Fibroblast of peridontal ligament (primary cell): Measurements from ENCODE around the gene ACTR1A.
"Not testable (repeated sequence)": the region's sequence is repeated elsewhere in the genome, so short reads cannot be mapped to it uniquely, and the experiment has no call there.

Experiments used
- DNase-seq: peaks from one replicate; pipeline ENCODE4 v3.0.0-alpha.2; 2010; ENCODE audit errors: extremely low read depth

ACTR1A gene

DNA sequence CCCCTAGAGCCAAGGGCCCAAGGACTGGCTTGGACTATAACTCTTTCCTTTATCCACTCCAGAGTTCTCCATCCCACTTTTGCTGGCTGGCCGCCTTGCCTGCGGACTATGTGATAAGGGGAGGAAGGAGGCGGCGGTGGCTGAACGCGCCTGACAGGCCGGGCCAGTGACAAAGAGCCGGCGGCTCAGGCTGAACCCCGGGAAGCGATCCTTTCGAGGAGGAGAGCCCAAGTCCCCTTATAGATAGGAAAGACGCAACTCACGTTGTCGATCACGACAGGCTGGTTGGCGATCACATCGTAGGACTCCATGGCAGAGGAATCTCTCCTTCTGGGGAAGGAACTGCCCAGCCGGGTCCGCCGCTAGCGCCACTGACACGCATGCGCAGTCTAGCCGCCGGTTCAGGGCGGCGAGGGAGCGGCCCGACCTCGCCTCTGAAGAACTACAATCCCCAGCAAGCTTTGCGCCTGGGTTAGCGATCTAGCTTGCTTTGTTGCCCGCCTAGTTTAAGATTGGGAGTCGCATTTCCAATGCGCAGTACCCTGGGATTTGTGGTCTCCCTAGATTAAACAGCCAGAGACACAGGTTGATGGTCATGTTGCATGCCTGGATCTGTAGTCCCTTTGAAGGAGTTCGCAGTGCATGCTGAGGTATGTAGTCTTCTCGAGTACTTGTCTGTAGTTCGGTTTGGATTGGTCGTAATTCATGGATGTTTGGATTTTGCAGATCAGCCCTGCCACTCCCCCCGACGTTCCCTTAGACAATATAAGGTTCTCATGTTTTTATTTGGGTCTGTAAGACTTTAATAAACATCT is at the start of gene ACTR1A:
ACTR1A (minus strand) TSS at position 376 of the 815 bp plus-strand sequence; CDS start at position 311, 65 bp downstream.
- DNase-seq, result peak; percentile 99

GRCh38 chr10:102550636-102551210 is 48.2 kb upstream of the ACTR1A start:
- no peak for DNase-seq

GRCh38 chr10:102549549-102549948 is 47.0 kb upstream of the ACTR1A start:
- DNase-seq, result peak; percentile 55

DNA sequence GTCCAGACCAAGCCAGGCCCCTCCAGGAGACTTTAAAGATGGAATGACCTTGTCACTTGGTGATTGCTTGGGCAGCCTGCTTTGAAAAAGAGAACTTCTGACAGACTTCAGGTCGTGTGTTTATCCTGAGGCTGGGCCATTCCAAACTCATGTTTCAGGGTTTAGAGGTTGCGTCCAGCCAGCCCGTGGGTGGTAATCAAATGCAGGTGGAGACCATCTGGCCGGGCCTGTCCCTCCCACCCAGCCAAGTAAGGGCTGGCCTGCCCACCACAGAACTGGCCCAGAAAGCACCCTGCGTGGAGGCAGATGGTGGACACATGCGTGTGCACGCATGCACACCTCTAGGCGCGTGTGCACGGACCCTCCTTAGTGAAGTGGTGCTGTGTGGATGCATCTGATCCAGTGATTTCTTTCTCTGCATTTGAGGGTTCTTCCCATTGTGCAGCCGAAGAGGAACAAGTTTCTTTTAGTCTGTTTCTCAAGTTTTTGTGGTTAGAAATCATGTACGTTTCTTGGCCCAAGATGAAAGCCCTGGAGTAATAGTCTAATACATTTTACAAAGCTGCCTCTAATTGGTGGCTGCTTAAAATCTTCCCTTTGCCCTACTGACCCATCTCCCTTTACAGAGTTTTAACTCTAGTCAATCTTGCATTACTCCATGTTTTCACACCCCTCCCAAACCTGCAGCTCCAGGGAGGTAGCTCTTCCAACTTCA is 44.3 kb upstream of the ACTR1A start:
- peak; percentile 77 for DNase-seq

DNA sequence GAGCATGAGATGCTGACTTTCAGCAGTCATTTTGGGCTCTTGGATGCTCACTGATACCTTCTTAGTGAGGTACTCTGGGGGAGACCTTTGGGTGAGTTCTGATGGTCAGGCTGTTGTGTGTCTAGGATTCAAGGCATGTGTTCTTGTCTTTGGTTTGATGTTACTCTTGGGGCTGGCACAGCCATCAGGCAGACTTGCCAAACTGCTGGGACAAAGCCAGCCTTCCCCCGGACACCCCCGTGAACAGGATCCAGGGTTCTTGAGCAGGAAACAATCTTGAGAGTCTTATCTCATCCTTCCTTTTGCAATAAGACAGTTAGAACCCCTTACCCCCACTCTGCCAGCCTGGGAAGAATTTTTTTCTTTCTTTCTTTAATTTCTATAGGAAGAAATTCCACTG is 43.5 kb upstream of the ACTR1A start:
- no peak for DNase-seq

DNA sequence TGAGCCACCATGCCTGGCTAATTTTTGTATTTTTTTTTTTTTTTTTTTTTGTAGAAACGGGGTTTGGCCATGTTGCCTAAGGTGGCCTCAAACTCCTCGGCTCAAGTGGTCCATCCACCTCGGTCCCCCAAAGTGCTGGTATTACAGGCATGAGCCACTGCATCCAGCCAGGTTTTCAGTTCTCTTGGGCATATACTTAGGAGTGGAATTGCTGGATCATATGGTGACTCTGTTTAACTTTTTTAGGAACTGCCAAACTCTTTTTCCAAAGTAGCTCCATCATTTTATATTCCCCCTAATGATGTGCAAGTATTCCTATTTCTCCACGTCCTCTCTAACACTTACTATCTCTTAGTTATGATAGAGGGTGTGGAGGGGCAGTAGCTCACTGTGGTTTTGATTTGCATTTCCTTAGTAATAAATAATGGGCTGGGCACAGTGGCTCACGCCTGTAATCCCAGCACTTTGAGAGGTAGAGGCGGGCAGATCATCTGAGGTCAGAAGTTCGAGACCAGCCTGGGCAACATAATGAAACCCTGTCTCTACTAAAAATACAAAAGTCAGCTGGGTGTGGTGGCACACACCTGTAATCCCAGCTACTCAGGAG is 42.9 kb upstream of the ACTR1A start:
- no peak for DNase-seq

GRCh38 chr10:102542800-102543418 is 40.4 kb upstream of the ACTR1A start:
- peak; percentile 69 for DNase-seq

DNA sequence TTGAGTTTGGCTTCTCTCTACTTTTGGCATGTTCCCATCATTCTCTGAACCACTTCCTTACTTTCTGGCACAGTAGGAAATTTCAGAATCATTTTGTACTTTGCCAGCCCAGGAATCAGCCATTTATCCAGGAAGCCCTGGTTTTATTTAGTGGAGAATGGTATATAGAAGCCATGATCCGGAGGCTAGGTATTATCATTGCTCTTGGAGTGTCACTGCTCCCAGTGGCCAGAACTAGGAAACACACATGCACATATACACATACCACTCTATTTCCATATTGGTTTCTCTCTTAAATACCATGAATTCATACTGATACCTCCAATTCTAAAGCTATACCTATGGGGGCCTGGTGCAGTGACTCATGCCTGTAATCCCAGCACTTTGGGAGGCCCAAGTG is 37.5 kb upstream of the ACTR1A start:
- peak; percentile 27 for DNase-seq

- DNase-seq, result no peak
Measured at GRCh38 chr10:102538811-102539210, 36.3 kb upstream of the ACTR1A start.

DNA sequence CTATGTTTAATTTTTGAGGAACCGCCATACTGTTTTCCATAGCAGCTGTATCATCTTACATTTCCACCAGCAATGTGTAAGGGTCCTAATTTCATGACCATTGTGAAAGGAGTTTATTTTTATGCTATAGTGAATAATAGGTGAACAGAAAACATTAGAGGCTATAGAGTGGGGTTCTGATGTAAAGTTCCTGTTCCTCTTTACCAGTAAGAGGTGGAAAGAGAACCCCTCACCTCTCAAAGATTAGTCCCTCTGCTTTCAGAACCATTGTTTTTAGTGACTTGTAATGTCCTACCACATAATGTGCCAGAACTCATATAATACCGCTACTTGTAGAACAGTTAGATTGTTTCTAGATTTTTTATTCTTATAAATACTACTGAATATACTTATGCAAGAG is 35.4 kb upstream of the ACTR1A start:
- DNase-seq, result no peak

- DNase-seq, result no peak
Measured at GRCh38 chr10:102537367-102537766, 34.9 kb upstream of the ACTR1A start.

GRCh38 chr10:102535481-102536147 is 33.1 kb upstream of the ACTR1A start:
- no peak for DNase-seq

- DNase-seq, result not testable (repeated sequence)
Measured at GRCh38 chr10:102534966-102535365, 32.5 kb upstream of the ACTR1A start.

GRCh38 chr10:102534333-102534732 is 31.8 kb upstream of the ACTR1A start:
- DNase-seq, result no peak

GRCh38 chr10:102527546-102527945 is 25.0 kb upstream of the ACTR1A start:
- peak; percentile 8 for DNase-seq

- no peak for DNase-seq
Measured at GRCh38 chr10:102524746-102525145, 22.2 kb upstream of the ACTR1A start.

DNA sequence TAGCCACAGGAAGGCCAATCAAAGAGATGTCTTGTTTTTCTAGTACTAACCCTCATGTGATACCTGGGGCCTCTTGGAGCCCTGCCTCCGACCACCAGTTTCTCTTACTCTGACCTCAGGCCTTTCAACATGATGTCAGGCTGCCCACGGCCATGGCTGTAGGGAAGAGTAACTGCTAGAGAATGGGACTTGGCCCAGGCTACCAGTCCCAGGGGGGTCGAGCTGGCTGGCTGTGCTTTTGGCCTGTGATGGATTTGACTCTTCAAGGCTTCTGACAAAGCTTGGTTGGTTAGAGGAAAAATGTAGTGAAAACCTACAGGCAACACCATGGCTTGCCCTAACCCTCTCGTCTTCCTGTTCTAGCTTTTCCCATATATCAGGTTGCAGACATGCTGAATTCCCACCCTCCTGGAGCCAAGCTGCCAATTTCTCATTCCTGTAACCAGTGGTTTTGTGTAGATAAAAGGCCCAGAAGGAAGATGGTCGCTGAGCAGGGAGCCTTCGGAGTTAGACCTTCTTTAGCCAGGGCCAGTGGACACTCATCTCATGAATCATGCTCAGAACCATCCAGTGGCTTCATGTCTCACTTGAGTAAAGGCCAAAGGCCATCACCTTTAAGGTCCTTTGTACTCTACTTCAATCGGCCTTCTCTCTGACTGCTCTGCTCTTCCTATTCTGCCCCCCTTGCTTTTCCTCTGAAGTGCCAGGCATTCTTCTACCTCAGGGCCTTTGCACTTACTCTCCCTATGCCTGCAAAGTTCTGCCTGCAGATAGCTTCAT is 20.9 kb upstream of the ACTR1A start:
- peak; percentile 91 for DNase-seq

GRCh38 chr10:102522874-102523249 is 20.4 kb upstream of the ACTR1A start:
- DNase-seq, result no peak

DNA sequence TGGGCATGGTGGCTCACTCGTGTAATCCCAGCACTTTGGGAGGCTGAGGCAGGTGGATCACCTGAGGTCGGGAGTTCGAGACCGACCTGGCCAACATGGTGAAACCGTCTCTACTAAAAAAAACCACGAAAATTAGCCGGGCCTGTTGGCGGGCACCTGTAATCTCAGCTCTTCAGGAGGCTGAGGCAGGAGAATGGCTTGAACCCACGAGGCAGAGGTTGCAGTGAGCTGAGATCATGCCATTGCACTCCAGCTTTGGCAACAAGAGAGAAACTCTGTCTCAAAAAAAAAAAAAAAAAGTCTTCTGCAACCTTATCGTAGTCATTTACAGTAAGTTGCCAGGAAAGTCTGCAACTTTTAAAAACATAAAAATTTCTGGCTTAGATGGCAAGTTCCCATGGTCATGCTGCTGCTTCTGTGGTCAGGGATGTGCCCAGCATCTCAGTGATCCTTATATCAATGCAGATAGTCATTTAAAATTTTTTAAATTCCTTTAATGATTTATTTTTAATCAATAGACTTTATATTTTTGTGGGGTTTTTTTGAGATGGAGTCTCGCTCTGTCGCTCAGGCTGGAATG is 16.8 kb upstream of the ACTR1A start:
- DNase-seq, result peak; percentile 48

GRCh38 chr10:102517553-102517952 is 15.0 kb upstream of the ACTR1A start:
- peak; percentile 49 for DNase-seq
